Testis (tissue), 5 donors: ENCODE results near the gene CDH13. TPM values are rescaled to one million over a fixed set of nuclear protein-coding genes. Genes with fewer than 3 reads are reported as not detected.

ENCODE experiments used
- DNase-seq: peaks from one replicate; pipeline ENCODE4 v3.0.0-alpha.2; 2019
- H3K27ac ChIP-seq, 2 donors: fragments of 200-600 bp; sonication (generic); one replicate each; pipeline ENCODE4 v1.5.1; 2019
- H3K27me3 ChIP-seq: fragments of 200-600 bp; sonication (generic); one replicate; pipeline ENCODE4 v1.5.1; 2019
- H3K36me3 ChIP-seq: fragments of 200-600 bp; sonication (generic); one replicate; pipeline ENCODE4 v1.5.1; 2017; ENCODE audit warnings: low read depth; ENCODE audit errors: missing control alignments
- H3K4me1 ChIP-seq: fragments of 200-600 bp; sonication (generic); one replicate; pipeline ENCODE4 v1.5.1; 2019
- H3K4me3 ChIP-seq, 2 donors: fragments of 200-600 bp; sonication (generic); one replicate each; pipeline ENCODE4 v1.5.1; 2017 to 2019
- H3K9me3 ChIP-seq: fragments of 200-600 bp; sonication (generic); one replicate; pipeline ENCODE4 v1.5.1; 2017
- POLR2A ChIP-seq: fragments of 450-650 bp; IDR thresholded peaks from one replicate; pipeline ENCODE4 v1.6.1; 2017; ENCODE audit warnings: antibody characterized with exemption, mild to moderate bottlenecking, moderate library complexity
- WGBS, 2 donors: methylation state at CpG; one replicate each; pipeline ENCODE4 v1.1.5; 2018; 5-methylcytosine and 5-hydroxymethylcytosine counted together
- intact Hi-C: fragments of 100-400 bp; cut with DNase I; formaldehyde crosslinking; loops from one replicate; pipeline ENCODE4 v1.15.1; 2023; ENCODE audit warnings: low total_unique reads
- long read RNA-seq, 2 donors: transcript quantifications; one replicate each; lab custom pipeline, GENCODE V29; 2026
- polyA plus RNA-seq: library from polyadenylated mRNA; stranded (reverse); fragments of 350-450 nt; fragmentation: Illumina TruSeq; extraction: RNeasy Lipid Tissue Mini Kit (QIAGEN cat#74804); gene quantifications from one replicate; pipeline ENCODE4 v1.2.3, GENCODE V29; 2014; ENCODE audit warnings: low read depth, low replicate concordance; ENCODE audit not compliant: insufficient read depth
- total RNA-seq, 2 donors: library from RNA; depleted of rRNA; stranded (reverse); fragments of >200 nt; gene quantifications; one replicate each; pipeline ENCODE4 v1.2.3, GENCODE V29; 2016
- TF ChIP-seq, protein P1 (sequence below), 3 experiments: fragments of 450-650 bp in 2 of 3; fragments of 200-600 bp in 1 of 3; sonication (generic) in 1 of 3; IDR thresholded peaks; one replicate each; pipeline ENCODE4 v1.5.1; 2016 to 2019; ENCODE audit warnings: antibody characterized with exemption in 3 of 3, mild to moderate bottlenecking in 2 of 3, moderate library complexity in 1 of 3

Gene CDH13
- total RNA-seq (1 to 10 TPM; 1.2 to 2.0 TPM), polyA plus RNA-seq (11.1 TPM)
- long read RNA-seq, donor 1 = 0 reads
- long read RNA-seq, donor 2 = 0 reads

DNA sequence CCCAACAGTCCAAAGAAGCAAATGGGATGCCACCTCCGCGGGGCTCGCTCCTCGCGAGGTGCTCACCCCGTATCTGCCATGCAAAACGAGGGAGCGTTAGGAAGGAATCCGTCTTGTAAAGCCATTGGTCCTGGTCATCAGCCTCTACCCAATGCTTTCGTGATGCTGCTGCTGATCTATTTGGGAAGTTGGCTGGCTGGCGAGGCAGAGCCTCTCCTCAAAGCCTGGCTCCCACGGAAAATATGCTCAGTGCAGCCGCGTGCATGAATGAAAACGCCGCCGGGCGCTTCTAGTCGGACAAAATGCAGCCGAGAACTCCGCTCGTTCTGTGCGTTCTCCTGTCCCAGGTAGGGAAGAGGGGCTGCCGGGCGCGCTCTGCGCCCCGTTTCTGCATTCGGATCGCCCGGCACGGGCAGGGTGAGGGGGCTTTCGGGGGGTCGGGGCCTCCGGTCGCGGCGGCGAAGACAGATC is at the start of gene CDH13:
CDH13 (plus strand) TSS at position 179 of the 471 bp plus-strand sequence.
- Histone ChIP-seq H3K27me3 (no peaks in the 10 kb centered on the region), H3K27ac (no peak within 1 kb of the TSS), H3K4me3 (peak within 1 kb of the TSS; percentile 2 to 18), H3K9me3 (no peaks in the 10 kb centered on the region), H3K4me1 (no peaks in the 10 kb centered on the region), H3K36me3 (no peaks in the 10 kb centered on the region)
- intact Hi-C loops = no loop called here
- TF ChIP-seq, protein P1, sequence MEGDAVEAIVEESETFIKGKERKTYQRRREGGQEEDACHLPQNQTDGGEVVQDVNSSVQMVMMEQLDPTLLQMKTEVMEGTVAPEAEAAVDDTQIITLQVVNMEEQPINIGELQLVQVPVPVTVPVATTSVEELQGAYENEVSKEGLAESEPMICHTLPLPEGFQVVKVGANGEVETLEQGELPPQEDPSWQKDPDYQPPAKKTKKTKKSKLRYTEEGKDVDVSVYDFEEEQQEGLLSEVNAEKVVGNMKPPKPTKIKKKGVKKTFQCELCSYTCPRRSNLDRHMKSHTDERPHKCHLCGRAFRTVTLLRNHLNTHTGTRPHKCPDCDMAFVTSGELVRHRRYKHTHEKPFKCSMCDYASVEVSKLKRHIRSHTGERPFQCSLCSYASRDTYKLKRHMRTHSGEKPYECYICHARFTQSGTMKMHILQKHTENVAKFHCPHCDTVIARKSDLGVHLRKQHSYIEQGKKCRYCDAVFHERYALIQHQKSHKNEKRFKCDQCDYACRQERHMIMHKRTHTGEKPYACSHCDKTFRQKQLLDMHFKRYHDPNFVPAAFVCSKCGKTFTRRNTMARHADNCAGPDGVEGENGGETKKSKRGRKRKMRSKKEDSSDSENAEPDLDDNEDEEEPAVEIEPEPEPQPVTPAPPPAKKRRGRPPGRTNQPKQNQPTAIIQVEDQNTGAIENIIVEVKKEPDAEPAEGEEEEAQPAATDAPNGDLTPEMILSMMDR (IDR thresholded peaks at IDR 0.05) = no peak
- TF ChIP-seq POLR2A = no peak
- no peak for DNase-seq
- 0 to 1% methylated on average over 9 to 39 of the region's 39 CpGs for WGBS, 2 donors

DNA sequence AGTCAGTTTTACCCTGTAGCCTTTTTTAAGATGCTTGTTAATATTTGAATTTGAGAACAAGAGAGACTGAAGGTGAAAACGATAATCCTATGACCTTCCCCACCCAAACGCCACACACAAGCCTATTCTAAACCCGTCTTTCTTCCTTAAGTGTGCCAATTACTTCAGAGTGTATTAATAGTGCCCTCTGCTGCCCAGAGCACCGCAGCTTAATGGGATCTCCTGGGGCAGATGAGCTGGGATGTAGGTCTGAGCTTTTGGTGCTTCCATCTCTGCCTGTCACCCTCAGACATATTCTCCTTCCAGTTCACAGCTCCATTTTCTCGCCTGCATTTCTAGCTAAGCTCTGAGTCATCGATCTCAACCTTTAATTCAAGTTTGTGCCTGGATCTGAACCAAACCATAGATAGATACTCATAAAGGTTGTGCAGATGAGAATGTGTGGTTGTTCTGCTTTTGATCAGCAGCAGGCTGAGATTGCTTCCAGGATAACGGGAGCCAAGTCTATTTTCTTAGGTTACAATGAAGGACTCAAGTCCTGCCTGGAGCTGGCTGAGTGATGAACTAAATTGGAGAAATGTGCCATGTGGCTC is 46.4 kb upstream of the CDH13 start:
- DNase-seq = peak; percentile 68
- WGBS, 2 donors = 52% methylated on average over 7 of the region's 7 CpGs
- H3K36me3 ChIP-seq = no peaks in the 10 kb centered on the region

DNA sequence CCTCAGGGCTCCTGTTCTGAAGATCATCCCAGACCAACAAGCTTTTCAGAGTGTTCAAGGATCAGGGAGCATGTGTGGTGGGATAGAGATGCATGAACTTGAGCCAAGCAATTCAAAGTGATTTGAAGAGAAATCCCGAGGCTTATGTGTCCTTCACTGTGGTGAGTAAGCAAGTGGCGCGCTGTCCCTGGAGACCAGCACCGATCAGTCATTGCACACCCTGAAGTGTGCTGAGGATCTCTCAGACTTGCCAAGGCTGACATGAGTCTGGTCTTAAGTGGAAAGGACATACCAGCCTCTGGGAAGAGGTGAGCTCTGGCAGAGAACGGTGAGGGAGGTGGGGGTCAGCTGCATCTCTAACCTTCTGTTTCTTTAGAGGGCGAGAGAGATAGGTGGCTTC is 43.8 kb upstream of the CDH13 start:
- H3K4me1 ChIP-seq = no peaks in the 10 kb centered on the region
- no peaks in the 10 kb centered on the region for H3K9me3 ChIP-seq
- H3K27me3 ChIP-seq = no peaks in the 10 kb centered on the region
- H3K27ac ChIP-seq = no peak overlapping the region
- H3K4me3 ChIP-seq = no peak overlapping the region
- no peak for DNase-seq
- intact Hi-C loops = no loop called here
- 75 to 79% methylated on average over 6 of the region's 6 CpGs for WGBS, 2 donors
- H3K36me3 ChIP-seq = no peaks in the 10 kb centered on the region
- TF ChIP-seq, protein P1 (IDR thresholded peaks at IDR 0.05) = no peak
- no peak for TF ChIP-seq POLR2A

More for the DNA sequence above, 46.4 kb upstream of the CDH13 start:
- TF ChIP-seq POLR2A = no peak
- TF ChIP-seq, protein P1 (IDR thresholded peaks at IDR 0.05) = peak in 1 of 3 experiments; percentile 5
- Histone ChIP-seq H3K27me3 (no peaks in the 10 kb centered on the region), H3K4me1 (no peaks in the 10 kb centered on the region), H3K4me3 (no peak overlapping the region), H3K27ac (no peak overlapping the region), H3K9me3 (no peaks in the 10 kb centered on the region)
- intact Hi-C loops = no loop called here

DNA sequence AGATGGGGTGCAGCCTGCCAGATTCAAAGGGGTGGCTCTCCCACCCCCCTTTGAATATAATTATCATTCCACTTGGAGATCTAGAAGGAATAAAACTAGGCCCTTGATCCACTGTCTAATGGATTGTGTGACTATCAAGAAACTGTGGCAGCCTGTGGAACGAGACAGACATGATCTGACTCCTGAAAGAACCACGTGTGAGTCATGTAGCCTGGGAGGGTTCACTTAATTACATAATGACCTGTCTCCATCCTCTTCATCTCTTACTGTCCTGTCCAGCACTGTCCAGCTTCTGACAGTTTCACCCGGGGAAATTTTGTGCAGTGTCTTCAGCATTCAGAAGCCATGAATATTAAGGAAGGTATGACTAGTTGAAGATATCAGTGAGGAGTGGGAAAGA is 43.3 kb upstream of the CDH13 start:
- no peak for DNase-seq
- Histone ChIP-seq H3K9me3 (no peaks in the 10 kb centered on the region), H3K36me3 (no peaks in the 10 kb centered on the region), H3K4me1 (no peaks in the 10 kb centered on the region), H3K27me3 (no peaks in the 10 kb centered on the region), H3K4me3 (no peak overlapping the region), H3K27ac (no peak overlapping the region)
- intact Hi-C loops = no loop called here
- 63 to 77% methylated on average over 3 of the region's 3 CpGs for WGBS, 2 donors
- TF ChIP-seq, protein P1 (IDR thresholded peaks at IDR 0.05) = no peak
- no peak for TF ChIP-seq POLR2A
